ENCODE data around the gene OFD1. TPM values are rescaled to one million over a fixed set of nuclear protein-coding genes. Genes with fewer than 3 reads are reported as not detected.

The OFD1 gene
- 28.5 TPM for total RNA-seq (ENCODE audit: unreplicated experiment)
- long read RNA-seq, partial matches to known transcripts: 15 of 17 reads
- long read RNA-seq, other reads (novel, unspliced or antisense): 2 of 17 reads

- peak; percentile 88 for DNase-seq
- Mint-ChIP-seq H3K4me3 (ENCODE audit: unreplicated experiment) (peak within 1 kb of the TSS; percentile 97), H3K36me3 (ENCODE audit: unreplicated experiment) (no peaks in the 10 kb centered on the region), H3K27ac (ENCODE audit: unreplicated experiment) (peak within 1 kb of the TSS; percentile 94), H3K9me3 (ENCODE audit: unreplicated experiment) (peaks cover 5% of the 10 kb centered on the region), H3K27me3 (ENCODE audit: unreplicated experiment) (peaks cover 7% of the 10 kb centered on the region), H3K4me1 (ENCODE audit: low read depth, unreplicated experiment) (peaks cover 12% of the 10 kb centered on the region)
- TF ChIP-seq CTCF (IDR thresholded peaks at IDR 0.05; ENCODE audit: partially characterized antibody, unreplicated experiment): no peak
These were observed at the start of gene OFD1, which contains the start of gene TRAPPC2 for GRCh38 chrX:13734278-13735172. OFD1 (plus strand) TSS chrX:13734748; CDS start chrX:13735072, 324 bp downstream. TRAPPC2 (minus strand) TSS chrX:13734620; CDS start chrX:13719963, 14,657 bp downstream.

GRCh38 chrX:13685126-13685763 is 49.3 kb upstream of the OFD1 start:
- Mint-ChIP-seq H3K36me3 (ENCODE audit: unreplicated experiment) (no peaks in the 10 kb centered on the region), H3K27ac (ENCODE audit: unreplicated experiment) (no peak overlapping the region), H3K27me3 (ENCODE audit: unreplicated experiment) (no peaks in the 10 kb centered on the region), H3K9me3 (ENCODE audit: unreplicated experiment) (peaks cover 1% of the 10 kb centered on the region), H3K4me3 (ENCODE audit: unreplicated experiment) (no peak overlapping the region), H3K4me1 (ENCODE audit: low read depth, unreplicated experiment) (no peaks in the 10 kb centered on the region)
- no peak for DNase-seq
- no peak for TF ChIP-seq CTCF (IDR thresholded peaks at IDR 0.05; ENCODE audit: partially characterized antibody, unreplicated experiment)

GRCh38 chrX:13687203-13687602 is 47.3 kb upstream of the OFD1 start:
- no peaks in the 10 kb centered on the region for H3K36me3 Mint-ChIP-seq (ENCODE audit: unreplicated experiment)
- H3K27ac Mint-ChIP-seq (ENCODE audit: unreplicated experiment): no peak overlapping the region
- TF ChIP-seq CTCF (IDR thresholded peaks at IDR 0.05; ENCODE audit: partially characterized antibody, unreplicated experiment): no peak
- no peaks in the 10 kb centered on the region for H3K27me3 Mint-ChIP-seq (ENCODE audit: unreplicated experiment)
- H3K4me3 Mint-ChIP-seq (ENCODE audit: unreplicated experiment): no peak overlapping the region
- no peaks in the 10 kb centered on the region for H3K4me1 Mint-ChIP-seq (ENCODE audit: low read depth, unreplicated experiment)
- no peak for DNase-seq
- H3K9me3 Mint-ChIP-seq (ENCODE audit: unreplicated experiment): peaks cover 2% of the 10 kb centered on the region

- no peak for TF ChIP-seq CTCF (IDR thresholded peaks at IDR 0.05; ENCODE audit: partially characterized antibody, unreplicated experiment)
- Mint-ChIP-seq H3K4me1 (ENCODE audit: low read depth, unreplicated experiment) (peaks cover 7% of the 10 kb centered on the region), H3K27me3 (ENCODE audit: unreplicated experiment) (no peaks in the 10 kb centered on the region), H3K27ac (ENCODE audit: unreplicated experiment) (peak overlapping the region; percentile 64), H3K4me3 (ENCODE audit: unreplicated experiment) (peak overlapping the region; percentile 90), H3K9me3 (ENCODE audit: unreplicated experiment) (peaks cover 3% of the 10 kb centered on the region), H3K36me3 (ENCODE audit: unreplicated experiment) (no peaks in the 10 kb centered on the region)
- no peak for DNase-seq
These were observed 46.1 kb upstream of the OFD1 start for GRCh38 chrX:13688384-13688957.
